Cortex of kidney (tissue), 1 donor: ENCODE results near the gene HEATR9.

Source experiments
- DNase-seq: peaks from one replicate; lab custom pipeline; 2025; lab: John Stamatoyannopoulos, UW

Gene HEATR9

GRCh38 chr17:35864853-35865252 lies 3.8 kb downstream of the HEATR9 start:
- DNase-seq, result no peak

GRCh38 chr17:35856603-35857002 lies 12.1 kb downstream of the HEATR9 start:
- DNase-seq, result no peak

GRCh38 chr17:35855965-35856364 lies 12.7 kb downstream of the HEATR9 start:
- no peak for DNase-seq

- DNase-seq, result no peak
These were observed 19.0 kb downstream of the HEATR9 start for GRCh38 chr17:35849469-35850348.

- no peak for DNase-seq
These were observed 20.9 kb downstream of the HEATR9 start for GRCh38 chr17:35847633-35848373.

- DNase-seq, result no peak
These were observed 21.7 kb downstream of the HEATR9 start for GRCh38 chr17:35847006-35847405.

- no peak for DNase-seq
These were observed 22.5 kb downstream of the HEATR9 start for GRCh38 chr17:35846055-35846809.

- DNase-seq, result no peak
These were observed 24.1 kb downstream of the HEATR9 start for GRCh38 chr17:35844547-35844946.

- DNase-seq, result no peak
These were observed 25.0 kb downstream of the HEATR9 start for GRCh38 chr17:35843698-35844097.

GRCh38 chr17:35842239-35842638 lies 26.5 kb downstream of the HEATR9 start:
- no peak for DNase-seq

GRCh38 chr17:35841505-35841904 lies 27.2 kb downstream of the HEATR9 start:
- DNase-seq, result no peak

GRCh38 chr17:35841101-35841500 lies 27.6 kb downstream of the HEATR9 start:
- DNase-seq, result no peak

GRCh38 chr17:35825206-35825605 lies 43.5 kb downstream of the HEATR9 start:
- no peak for DNase-seq

- DNase-seq, result no peak
These were observed 47.4 kb downstream of the HEATR9 start for GRCh38 chr17:35821308-35821707.

GRCh38 chr17:35819455-35819854 lies 49.2 kb downstream of the HEATR9 start:
- no peak for DNase-seq

GRCh38 chr17:35817196-35817595 lies 51.5 kb downstream of the HEATR9 start:
- no peak for DNase-seq

- no peak for DNase-seq
These were observed 52.0 kb downstream of the HEATR9 start for GRCh38 chr17:35816723-35817122.

GRCh38 chr17:35812456-35812855 lies 56.2 kb downstream of the HEATR9 start:
- DNase-seq, result no peak

- DNase-seq, result no peak
These were observed 56.9 kb downstream of the HEATR9 start for GRCh38 chr17:35811759-35812158.

GRCh38 chr17:35809855-35810461 lies 58.7 kb downstream of the HEATR9 start:
- no peak for DNase-seq

GRCh38 chr17:35808962-35809854 lies 59.5 kb downstream of the HEATR9 start, which contains the start of gene TAF15:
TSS of gene TAF15 (plus strand) at chr17:35809484. CDS start at chr17:35809570, 86 bp downstream.
- peak; percentile 83 for DNase-seq
